Right renal pelvis (tissue), 4 donors: ENCODE measurements around the gene RTF2. TPM values are rescaled to one million over a fixed set of nuclear protein-coding genes. Genes with fewer than 3 reads are reported as not detected.

Source experiments
- DNase-seq, 4 donors: peaks; one replicate each; pipeline ENCODE4 v3.0.0-alpha.2; 2013; ENCODE audit warnings: low read depth in 4 of 4, low spot score in 3 of 4, missing footprints in 1 of 4
- polyA plus RNA-seq, 4 donors: library from polyadenylated mRNA; unstranded; fragments of 120-200 nt; gene quantifications; one replicate each; pipeline ENCODE4 v1.2.1, GENCODE V29; 2013; ENCODE audit not compliant: insufficient read length in 4 of 4

The RTF2 gene
- polyA plus RNA-seq, 4 donors, result 118 to 134 (median 123) TPM

DNA sequence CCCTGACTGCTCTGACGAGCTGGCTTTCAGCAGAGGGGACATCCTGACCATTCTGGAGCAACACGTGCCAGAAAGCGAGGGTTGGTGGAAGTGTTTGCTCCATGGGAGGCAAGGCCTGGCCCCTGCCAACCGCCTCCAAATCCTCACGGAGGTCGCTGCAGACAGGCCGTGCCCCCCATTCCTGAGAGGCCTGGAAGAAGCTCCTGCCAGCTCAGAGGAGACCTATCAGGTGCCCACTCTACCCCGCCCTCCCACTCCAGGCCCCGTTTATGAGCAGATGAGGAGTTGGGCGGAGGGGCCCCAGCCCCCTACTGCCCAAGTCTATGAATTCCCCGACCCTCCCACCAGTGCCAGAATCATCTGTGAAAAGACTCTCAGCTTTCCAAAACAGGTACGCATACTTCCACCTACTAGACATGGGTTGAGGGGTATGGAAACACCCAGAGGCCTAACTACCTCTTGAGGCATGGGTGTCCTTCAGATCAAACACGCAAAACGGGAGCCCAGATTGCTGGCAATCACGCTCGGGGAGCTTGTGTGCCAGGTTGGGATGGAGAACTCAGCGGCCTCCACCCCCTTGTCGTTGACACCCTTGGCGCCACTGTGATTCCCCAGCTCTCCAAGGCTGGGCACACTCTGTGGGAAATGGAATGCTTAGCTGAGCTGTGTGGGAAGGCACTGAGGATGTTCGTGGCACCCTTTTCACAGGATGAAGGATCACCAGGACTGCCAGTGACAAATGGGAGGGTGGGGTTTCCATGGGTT is 31.0 kb upstream of the RTF2 start:
- no peak for DNase-seq

DNA sequence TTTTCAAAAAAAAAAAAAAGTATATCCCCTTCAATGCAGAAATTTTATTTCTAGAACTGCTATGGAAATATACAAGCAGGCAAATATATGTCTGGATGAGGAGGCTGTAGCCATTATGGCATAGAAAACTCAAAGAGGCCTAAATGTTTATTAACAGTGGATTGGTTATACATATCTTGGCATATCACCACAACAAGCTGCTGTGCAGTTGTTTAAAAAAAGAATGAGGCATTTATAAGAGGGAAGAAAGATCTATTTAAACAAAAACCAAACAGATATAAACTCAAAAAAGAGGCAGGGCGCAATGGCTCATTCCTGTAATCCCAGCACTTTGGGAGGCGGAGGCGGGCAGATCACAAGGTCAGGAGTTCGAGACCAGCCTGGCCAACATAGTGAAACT is 30.1 kb upstream of the RTF2 start:
- no peak for DNase-seq

- peak in 2 of 4 donors; percentile 25 to 30 for DNase-seq
These were observed 28.6 kb upstream of the RTF2 start for GRCh38 chr20:56439771-56440291.

DNA sequence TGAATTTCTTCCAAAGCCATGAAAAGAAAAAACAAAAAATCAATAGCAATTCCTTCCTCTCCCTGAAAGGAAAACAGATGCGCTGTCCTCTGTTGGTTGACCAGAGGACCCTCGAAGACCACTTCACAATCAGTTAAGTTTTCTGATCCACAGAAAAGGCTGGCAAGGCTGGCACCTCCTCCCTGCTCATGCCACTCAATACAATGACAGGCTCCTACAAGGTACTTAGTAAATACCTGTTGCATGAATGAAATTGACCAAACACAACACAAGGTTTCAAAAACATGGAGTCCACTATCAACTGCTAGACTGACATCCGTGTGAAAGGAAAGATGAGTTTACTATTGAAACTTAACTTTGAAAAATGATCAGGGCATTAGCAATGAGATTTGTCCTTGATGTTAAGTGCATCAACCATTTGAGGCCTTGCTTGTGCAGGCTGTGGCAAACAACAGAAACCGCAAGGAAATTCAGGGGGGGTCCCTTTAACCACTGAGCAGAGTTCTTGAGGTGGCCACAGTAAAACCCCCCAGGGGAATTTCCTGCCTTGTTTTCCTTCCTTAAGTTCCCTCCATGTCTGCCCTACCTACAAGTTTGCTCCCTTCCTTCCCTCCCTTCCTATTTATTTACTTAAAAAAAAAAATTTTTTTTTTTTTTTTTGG is 27.9 kb upstream of the RTF2 start:
- DNase-seq, result no peak

DNA sequence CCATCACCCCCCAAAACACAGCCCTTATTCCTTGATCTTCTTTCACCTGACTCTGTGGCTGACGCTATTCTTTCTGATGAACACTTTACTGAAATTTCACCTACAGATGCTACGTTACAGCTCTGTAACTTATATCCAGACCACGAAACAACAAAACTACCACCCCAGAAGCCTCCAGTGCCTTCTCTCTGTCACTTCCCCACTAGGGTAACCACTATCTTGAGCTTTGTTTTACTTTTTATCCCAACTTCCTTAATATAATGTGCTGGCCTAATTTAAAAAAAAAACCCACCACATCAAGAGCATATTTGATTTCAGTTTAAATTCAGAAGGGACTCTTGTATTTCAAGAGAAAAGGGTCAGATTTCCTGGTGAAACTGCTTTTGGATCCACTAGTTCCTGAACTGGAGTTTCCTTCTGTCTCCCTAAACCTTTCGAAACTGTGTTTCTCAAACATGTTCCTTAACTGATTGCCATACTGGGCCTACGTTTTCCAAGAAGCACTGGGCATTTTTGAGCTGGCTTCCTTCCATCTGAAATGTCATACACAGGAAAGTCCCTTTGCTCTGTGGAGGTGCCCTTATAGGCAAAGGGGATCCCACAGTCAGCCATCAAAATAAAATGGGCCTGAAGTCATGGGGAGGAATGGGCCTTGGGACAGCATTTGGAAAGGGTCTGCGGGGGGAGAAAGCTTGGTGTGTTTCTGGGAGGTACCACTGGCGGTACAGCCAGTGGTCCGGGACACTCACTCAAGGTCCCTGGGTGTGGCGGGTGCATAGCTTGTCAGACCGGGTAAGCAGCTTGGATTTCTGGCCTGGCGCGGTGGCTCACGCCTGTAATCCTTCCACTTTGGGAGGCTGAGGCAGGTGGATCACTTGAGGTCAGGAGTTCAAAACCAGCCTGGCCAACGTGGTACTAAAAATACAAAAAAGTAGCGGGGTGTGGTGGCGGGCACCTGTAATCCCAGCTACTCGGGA is 25.8 kb upstream of the RTF2 start:
- DNase-seq, result no peak

- DNase-seq, result peak; percentile 22 to 56 (median 38)
These were observed 24.5 kb upstream of the RTF2 start for GRCh38 chr20:56443654-56444540.

GRCh38 chr20:56445130-56445529 is 23.3 kb upstream of the RTF2 start:
- no peak for DNase-seq

- DNase-seq, result no peak
These were observed 22.9 kb upstream of the RTF2 start for GRCh38 chr20:56445540-56445939.

DNA sequence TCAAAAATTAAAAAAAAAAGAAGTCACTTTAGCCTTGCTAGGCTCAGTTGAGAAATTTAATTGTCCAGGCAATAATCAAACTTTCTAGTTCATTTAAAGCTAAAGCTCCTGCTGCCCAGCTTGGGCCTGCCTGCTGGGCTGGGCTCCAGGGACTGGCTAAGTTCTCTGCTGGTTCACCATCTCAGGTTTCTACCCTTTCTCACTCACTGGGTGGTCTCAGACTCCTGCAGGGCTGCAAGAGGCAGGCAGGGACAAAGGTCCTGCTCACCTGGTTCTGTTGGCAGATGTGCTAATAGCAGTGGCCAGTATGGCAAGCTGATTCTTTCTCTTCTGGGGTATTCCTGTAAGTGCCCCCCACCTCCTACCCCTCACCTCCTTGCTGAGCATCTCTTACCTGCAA is 21.2 kb upstream of the RTF2 start:
- no peak for DNase-seq

GRCh38 chr20:56449459-56449858 is 19.0 kb upstream of the RTF2 start:
- DNase-seq, result no peak

- no peak for DNase-seq
These were observed 17.2 kb upstream of the RTF2 start for GRCh38 chr20:56451056-56451765.

GRCh38 chr20:56453352-56453751 is 15.1 kb upstream of the RTF2 start:
- no peak for DNase-seq

DNA sequence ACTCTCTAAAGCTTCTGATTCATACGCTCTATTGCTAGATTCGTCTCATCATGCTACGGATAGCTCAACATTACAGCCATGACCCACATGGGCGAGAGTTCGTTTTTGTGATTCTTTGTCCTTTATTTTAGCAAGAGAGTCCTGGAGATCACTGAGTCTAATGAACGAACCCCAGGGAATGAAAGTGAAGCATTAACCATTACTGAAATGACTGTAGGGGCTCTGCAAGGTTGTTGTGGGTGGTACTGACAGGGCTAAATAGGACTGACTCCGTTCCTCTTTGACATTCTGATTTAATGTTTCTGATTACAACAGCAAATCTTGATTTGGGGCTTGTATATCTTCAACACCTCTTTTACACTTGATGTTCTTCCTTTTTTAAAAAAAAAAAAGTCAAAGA is 13.7 kb upstream of the RTF2 start:
- no peak for DNase-seq

- no peak for DNase-seq
These were observed 10.1 kb upstream of the RTF2 start for GRCh38 chr20:56458206-56458821.

DNA sequence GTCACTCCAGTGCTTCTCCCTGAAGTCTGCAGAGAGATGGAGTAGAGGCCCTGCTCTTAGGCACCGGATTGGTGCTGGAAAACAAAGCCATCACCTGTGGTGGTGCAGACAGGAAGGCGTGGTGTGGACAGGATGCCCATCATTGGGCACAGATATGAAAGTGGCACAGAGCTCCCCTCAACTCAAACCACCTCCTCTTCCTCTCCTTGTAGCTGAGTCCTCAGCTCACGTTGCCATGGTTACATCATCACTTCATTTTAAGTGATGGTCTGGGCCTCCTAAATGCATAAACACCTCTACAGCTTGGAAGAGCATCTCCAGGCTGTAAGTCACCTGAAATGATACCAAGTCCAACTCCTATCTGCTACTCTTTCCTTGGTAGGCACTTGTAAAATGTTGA is 8.0 kb upstream of the RTF2 start:
- DNase-seq, result no peak

DNA sequence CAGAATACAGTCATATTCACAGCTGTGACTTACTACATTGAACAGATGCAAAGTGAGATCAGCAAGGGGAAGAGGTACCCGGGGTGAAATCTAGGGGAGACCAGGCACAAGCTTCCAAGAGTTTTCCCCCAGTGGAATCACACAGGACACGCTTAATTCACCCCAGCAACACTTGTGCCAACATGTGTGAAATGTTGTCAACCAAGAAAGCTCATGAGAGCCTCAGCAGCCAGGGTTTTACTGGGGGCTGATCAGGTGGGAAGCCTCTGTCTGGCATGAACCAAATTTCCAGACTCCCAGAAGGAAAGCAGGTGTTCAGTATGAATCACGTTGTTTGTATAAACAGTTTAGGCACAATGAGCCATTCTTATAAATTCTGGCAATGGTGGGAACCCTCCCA is 6.9 kb upstream of the RTF2 start:
- no peak for DNase-seq

DNA sequence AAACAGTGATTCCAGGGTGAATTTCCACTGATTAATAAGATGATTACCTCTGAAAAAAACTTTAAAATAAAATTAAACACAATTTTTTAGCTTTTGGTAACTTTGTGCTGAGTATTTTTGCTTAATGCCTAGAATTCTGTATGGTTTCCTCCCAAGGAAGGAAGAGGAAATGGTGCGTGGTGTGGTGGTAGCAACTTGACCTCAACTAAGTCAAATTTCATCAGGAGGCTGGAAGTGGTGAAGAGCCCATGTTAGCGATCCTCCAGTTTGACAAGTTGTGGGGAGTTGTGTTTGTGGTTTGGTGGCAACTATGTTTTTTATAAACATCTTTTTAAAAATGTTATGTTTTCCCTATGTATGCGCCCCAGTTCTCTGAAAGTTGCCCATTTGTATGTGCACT is 5.0 kb upstream of the RTF2 start:
- no peak for DNase-seq

DNA sequence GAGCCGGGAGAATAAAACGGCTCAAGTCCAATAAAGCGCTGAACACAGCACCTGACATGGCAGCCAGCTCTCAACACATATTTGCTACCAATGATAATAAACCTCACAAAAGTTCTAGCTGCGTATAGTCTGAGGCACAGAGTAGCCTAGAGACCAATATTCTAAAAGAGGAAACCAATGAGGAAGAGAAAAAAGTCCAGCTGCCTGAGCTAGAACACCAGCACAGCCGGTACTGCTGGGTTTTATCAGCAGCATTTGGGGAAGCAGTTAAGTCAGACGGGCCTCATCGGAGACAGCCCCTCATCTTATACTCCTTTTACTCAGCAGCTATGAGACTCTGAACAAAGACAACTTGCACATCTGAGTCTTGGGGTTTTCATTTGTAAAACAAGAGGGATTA is 2.4 kb upstream of the RTF2 start:
- no peak for DNase-seq

DNA sequence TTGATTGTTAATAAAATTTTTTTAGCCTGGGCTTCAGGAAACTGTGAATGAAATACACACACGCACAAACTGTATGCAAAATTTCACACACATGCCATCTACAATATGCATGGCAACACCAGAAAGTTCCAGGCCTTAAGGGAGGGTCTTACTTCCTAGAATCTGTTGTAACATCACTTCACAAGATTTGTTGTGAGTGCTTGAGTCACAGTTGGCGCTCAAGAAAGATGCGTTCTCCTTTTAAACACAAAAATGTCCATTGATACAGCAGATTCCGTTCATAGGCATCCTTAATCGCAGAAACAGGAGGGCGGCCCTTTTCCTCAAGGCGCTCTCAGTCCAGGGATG is 485 bp upstream of the RTF2 start:
- DNase-seq, result no peak
